ENCODE data around the gene AEBP2.

AEBP2 gene

DNA sequence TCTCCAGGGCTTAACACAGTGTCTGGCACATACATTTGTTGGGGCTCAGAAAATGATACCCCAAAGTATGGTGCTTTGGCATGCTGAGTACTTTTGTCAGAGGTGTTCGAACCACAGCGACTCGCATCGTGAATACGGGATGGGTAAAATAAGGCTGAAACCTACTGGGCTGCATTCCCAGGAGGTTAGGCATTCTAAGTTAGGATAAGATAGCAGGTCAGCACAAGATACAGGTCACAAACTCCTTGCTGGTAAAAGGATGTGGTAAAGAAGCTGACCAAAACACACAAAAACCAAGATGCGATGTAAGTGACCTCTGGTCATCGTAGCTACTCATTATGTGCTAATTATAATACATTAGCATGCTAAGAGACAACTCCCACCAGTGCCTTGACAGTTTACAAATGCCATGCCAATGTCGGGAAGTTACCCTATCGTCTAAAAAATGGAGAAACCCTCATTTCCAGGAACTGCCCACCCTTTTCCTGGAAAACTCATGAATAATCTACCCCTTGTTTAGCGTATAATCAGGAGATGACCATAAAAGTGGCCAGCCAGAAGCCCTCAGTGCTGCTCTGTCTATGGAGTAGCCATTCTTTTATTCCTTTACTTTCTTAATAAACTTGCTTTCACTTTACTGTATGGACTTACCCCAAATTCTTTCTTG is 3.3 kb upstream of the AEBP2 start:
- peaks cover 5% of the 10 kb centered on the region; the same call in 1 of the 2 replicates for H4K20me1 ChIP-seq (ENCODE audit: insufficient read depth)
- H3K27me3 ChIP-seq (ENCODE audit: insufficient read depth, low read depth), result no peaks in the 10 kb centered on the region
- H3K4me3 ChIP-seq (IDR thresholded peaks at IDR 0.05; ENCODE audit: insufficient read depth, low read depth, low read length), result no peak overlapping the region
- no peak overlapping the region for H3K4me2 ChIP-seq
- no peak overlapping the region for H2AFZ ChIP-seq (ENCODE audit: low read depth)
- peaks cover 6% of the 10 kb centered on the region for H3K79me2 ChIP-seq (ENCODE audit: insufficient read depth, low read depth)
- H3K4me1 ChIP-seq (ENCODE audit: low read depth, poor library complexity, severe bottlenecking), result peaks cover 2% of the 10 kb centered on the region
- no peak overlapping the region for H3K27ac ChIP-seq
- no peak overlapping the region for H3K9ac ChIP-seq
- no peaks in the 10 kb centered on the region for H3K36me3 ChIP-seq (ENCODE audit: insufficient read depth)
- TF ChIP-seq, protein P1, sequence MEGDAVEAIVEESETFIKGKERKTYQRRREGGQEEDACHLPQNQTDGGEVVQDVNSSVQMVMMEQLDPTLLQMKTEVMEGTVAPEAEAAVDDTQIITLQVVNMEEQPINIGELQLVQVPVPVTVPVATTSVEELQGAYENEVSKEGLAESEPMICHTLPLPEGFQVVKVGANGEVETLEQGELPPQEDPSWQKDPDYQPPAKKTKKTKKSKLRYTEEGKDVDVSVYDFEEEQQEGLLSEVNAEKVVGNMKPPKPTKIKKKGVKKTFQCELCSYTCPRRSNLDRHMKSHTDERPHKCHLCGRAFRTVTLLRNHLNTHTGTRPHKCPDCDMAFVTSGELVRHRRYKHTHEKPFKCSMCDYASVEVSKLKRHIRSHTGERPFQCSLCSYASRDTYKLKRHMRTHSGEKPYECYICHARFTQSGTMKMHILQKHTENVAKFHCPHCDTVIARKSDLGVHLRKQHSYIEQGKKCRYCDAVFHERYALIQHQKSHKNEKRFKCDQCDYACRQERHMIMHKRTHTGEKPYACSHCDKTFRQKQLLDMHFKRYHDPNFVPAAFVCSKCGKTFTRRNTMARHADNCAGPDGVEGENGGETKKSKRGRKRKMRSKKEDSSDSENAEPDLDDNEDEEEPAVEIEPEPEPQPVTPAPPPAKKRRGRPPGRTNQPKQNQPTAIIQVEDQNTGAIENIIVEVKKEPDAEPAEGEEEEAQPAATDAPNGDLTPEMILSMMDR (conservative IDR thresholded peaks at IDR 0.05; ENCODE audit: low read depth, low read length), result no peak

DNA sequence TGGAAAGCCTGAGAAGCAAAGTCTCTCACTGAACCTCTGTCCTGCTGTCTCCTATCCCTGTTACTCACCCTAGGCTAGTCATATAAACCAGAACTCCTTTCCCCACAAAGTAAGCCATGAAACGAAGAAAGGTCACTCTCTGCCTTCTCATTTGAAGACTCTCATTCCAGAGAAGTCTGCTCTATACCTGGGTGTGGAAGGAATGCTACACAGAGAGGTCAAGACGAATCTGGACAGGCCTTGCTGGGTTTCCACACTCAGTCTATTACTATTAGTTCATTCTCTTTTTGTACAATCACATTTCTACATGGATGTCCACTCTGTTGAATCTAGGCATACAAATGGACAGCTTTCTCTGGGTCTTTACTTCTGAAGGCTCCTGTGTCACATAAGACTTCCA is 2.4 kb upstream of the AEBP2 start:
- TF ChIP-seq, protein P1 (conservative IDR thresholded peaks at IDR 0.05; ENCODE audit: low read depth, low read length), result no peak
- H3K36me3 ChIP-seq (ENCODE audit: insufficient read depth), result no peaks in the 10 kb centered on the region
- H2AFZ ChIP-seq (ENCODE audit: low read depth), result no peak overlapping the region
- peaks cover 11% of the 10 kb centered on the region; the same call in 1 of the 2 replicates for H4K20me1 ChIP-seq (ENCODE audit: insufficient read depth)
- no peak overlapping the region for H3K4me2 ChIP-seq
- no peak overlapping the region for H3K27ac ChIP-seq
- H3K4me3 ChIP-seq (IDR thresholded peaks at IDR 0.05; ENCODE audit: insufficient read depth, low read depth, low read length), result no peak overlapping the region
- H3K4me1 ChIP-seq (ENCODE audit: low read depth, poor library complexity, severe bottlenecking), result peaks cover 8% of the 10 kb centered on the region
- no peaks in the 10 kb centered on the region for H3K27me3 ChIP-seq (ENCODE audit: insufficient read depth, low read depth)
- peaks cover 16% of the 10 kb centered on the region for H3K79me2 ChIP-seq (ENCODE audit: insufficient read depth, low read depth)
- H3K9ac ChIP-seq, result no peak overlapping the region

DNA sequence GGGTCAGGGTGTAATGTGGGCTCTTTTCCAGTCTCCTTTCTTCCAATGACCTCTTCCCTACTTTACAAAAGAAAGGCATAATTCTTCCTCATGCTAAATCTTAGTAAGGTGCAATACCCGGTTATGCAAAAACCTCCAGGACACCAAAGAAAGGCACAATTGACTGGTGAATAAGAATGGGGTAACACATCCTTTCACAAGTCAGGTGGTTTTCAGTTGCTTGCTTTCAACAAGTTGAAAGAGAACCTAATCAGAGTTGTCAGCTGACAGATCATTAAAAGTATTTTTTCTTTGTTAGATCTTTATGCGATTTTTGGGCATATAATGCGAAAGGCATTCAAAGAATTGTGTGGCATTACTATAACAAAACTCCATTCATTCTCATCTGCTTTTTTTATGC is 1.3 kb upstream of the AEBP2 start:
- no peak overlapping the region for H3K27ac ChIP-seq
- no peak overlapping the region for H3K4me3 ChIP-seq (IDR thresholded peaks at IDR 0.05; ENCODE audit: insufficient read depth, low read depth, low read length)
- TF ChIP-seq, protein P1 (conservative IDR thresholded peaks at IDR 0.05; ENCODE audit: low read depth, low read length), result no peak

DNA sequence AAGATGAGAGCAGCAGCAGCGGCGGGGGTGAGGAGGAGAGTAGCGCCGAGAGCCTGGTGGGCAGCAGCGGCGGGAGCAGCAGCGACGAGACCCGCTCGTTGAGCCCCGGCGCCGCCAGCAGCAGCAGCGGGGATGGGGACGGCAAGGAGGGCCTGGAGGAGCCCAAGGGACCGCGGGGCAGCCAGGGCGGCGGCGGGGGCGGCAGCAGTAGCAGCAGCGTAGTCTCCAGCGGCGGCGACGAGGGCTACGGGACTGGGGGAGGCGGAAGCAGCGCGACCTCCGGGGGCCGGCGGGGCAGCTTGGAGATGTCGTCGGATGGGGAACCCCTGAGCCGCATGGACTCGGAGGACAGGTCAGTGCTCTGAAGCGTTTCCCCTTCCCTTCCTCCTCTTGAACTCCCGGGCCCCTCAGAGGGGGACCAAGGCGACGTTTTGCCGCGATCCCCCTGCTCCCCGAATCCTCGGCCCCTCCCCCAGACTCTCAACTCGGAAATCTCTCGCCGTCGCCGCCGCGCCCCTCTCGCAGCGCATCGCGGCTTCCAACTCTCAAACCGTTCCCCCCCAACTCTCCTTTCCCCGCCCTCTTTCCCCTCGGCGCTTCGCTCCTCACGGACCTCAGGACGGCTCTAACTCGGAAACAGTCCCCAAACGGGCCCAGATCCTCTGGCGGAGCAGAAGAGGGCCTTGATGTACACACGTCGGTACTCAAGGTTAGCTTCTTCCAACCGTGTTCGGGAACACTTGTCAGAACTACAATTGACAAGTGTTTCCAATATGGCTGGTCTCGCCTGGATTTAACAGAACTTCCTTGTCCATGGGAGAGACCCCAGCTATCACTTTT is 947 bp downstream of the AEBP2 start:
- H3K36me3 ChIP-seq (ENCODE audit: insufficient read depth), result no peaks in the 10 kb centered on the region
- peak overlapping the region; percentile 89 for H3K9ac ChIP-seq
- H3K79me2 ChIP-seq (ENCODE audit: insufficient read depth, low read depth), result peaks cover 49% of the 10 kb centered on the region
- H3K27me3 ChIP-seq (ENCODE audit: insufficient read depth, low read depth), result no peaks in the 10 kb centered on the region
- H3K4me3 ChIP-seq (IDR thresholded peaks at IDR 0.05; ENCODE audit: insufficient read depth, low read depth, low read length), result no peak overlapping the region
- H4K20me1 ChIP-seq (ENCODE audit: insufficient read depth), result peaks cover 17% of the 10 kb centered on the region
- H3K4me2 ChIP-seq, result peak overlapping the region; percentile 87
- peak overlapping the region; percentile 77 for H3K27ac ChIP-seq
- peaks cover 14% of the 10 kb centered on the region for H3K4me1 ChIP-seq (ENCODE audit: low read depth, poor library complexity, severe bottlenecking)
- peak overlapping the region; percentile 76 for H2AFZ ChIP-seq (ENCODE audit: low read depth)
- TF ChIP-seq, protein P1 (conservative IDR thresholded peaks at IDR 0.05; ENCODE audit: low read depth, low read length), result no peak

More for the DNA sequence above, 1.3 kb upstream of the AEBP2 start:
- Histone ChIP-seq H4K20me1 (ENCODE audit: insufficient read depth) (peaks cover 11% of the 10 kb centered on the region; the same call in 1 of the 2 replicates), H3K36me3 (ENCODE audit: insufficient read depth) (no peaks in the 10 kb centered on the region), H3K4me1 (ENCODE audit: low read depth, poor library complexity, severe bottlenecking) (peaks cover 14% of the 10 kb centered on the region), H3K9ac (no peak overlapping the region), H2AFZ (ENCODE audit: low read depth) (no peak overlapping the region), H3K4me2 (no peak overlapping the region), H3K79me2 (ENCODE audit: insufficient read depth, low read depth) (peaks cover 26% of the 10 kb centered on the region), H3K27me3 (ENCODE audit: insufficient read depth, low read depth) (no peaks in the 10 kb centered on the region)
